GM12872 (cell line): ENCODE data around the gene MDFIC.

Experiments
- TF ChIP-seq, protein P1 (sequence below): IDR thresholded peaks from 3 replicates; pipeline ENCODE4 v1.5.1; 2011; ENCODE audit warnings: low read depth, mild to moderate bottlenecking, low read length, moderate library complexity; ENCODE audit not compliant: insufficient read depth

The MDFIC gene

DNA sequence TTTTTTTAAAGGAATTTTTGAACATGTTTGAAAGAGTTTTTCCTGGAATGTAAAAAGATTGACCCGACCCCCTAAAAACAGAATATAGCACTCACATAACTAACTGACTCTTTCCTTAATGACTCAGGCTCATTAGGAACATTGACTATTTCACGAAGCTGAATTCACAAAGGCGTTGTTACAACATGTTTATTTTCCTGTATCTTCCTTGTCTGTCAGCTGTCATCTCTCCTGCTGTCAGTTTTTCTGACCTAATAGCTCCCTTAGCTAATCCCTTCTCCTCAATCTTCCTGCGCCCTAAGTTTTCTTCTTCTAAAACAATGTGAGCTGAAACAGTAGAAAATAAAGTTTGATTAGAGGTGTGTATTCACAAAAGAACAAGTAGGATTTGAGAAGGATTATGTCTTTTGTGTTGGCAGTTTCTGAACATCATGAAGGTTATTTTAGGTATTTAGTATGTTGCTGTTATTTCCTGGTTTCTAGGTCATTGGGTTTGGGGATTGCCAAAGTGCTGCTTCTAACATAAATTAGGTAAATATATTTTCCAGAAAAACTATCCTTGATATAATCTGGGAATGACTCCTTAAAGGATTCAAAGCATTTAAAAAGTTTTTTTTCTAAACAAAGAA, 4.6 kb upstream of the MDFIC start:
- TF ChIP-seq, protein P1, sequence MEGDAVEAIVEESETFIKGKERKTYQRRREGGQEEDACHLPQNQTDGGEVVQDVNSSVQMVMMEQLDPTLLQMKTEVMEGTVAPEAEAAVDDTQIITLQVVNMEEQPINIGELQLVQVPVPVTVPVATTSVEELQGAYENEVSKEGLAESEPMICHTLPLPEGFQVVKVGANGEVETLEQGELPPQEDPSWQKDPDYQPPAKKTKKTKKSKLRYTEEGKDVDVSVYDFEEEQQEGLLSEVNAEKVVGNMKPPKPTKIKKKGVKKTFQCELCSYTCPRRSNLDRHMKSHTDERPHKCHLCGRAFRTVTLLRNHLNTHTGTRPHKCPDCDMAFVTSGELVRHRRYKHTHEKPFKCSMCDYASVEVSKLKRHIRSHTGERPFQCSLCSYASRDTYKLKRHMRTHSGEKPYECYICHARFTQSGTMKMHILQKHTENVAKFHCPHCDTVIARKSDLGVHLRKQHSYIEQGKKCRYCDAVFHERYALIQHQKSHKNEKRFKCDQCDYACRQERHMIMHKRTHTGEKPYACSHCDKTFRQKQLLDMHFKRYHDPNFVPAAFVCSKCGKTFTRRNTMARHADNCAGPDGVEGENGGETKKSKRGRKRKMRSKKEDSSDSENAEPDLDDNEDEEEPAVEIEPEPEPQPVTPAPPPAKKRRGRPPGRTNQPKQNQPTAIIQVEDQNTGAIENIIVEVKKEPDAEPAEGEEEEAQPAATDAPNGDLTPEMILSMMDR, result no peak

DNA sequence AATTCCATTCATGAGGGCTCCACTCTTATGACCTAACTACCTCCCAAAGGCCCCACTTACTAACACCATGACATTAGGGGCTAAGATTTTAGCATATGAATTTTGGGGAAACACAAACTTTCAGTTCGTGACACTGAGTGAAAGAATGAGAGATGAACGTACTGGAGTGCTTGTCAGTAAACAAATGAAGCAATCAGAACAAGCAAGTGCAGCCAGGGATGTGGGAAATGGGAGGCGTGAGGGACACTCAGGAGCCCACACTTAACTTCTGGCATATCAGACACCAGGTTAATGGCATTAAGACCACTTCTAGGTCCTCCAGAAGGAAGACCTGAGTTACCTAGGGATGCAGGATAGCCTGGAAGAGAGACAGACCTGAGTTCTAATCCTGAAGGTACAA, 2.3 kb upstream of the MDFIC start:
- TF ChIP-seq, protein P1, result no peak

DNA sequence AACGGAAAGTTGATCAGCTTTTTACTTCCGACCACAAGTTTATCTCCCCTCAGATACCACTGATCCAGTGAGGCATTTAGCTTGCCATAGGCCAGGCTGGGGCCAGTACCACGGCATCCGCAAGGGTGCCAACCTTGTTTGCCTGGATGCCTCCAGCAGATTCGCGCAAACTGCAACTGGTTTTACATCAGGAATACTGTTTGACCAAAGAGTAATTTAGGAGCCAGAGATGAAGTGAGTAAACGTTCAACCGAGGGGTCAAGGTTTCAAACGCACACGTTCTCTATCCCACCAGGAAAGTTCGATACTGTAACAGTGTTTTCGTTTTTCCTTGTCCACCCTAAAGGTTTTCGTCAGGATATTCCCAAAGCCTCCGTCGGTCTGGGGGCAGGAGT, 266 bp upstream of the MDFIC start:
- TF ChIP-seq, protein P1, result no peak

GRCh38 chr7:114922652-114923402, 933 bp downstream of the MDFIC start:
- TF ChIP-seq, protein P1, result no peak

DNA sequence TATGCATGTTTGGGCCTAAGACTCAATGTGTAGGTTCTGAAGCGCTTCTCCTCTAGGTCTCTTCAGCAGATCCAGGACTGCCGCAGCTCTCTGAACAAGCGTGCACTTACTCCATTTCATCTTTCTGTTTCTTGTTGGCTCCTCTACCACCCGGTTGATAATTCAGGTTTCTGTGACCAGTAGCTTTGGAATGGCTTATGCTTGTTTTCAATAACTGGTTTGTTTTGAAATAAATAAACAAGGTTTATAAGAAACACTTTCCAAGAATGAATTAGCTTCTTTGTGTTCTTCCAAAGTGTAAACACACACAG, 1.5 kb downstream of the MDFIC start:
- TF ChIP-seq, protein P1, result no peak

DNA sequence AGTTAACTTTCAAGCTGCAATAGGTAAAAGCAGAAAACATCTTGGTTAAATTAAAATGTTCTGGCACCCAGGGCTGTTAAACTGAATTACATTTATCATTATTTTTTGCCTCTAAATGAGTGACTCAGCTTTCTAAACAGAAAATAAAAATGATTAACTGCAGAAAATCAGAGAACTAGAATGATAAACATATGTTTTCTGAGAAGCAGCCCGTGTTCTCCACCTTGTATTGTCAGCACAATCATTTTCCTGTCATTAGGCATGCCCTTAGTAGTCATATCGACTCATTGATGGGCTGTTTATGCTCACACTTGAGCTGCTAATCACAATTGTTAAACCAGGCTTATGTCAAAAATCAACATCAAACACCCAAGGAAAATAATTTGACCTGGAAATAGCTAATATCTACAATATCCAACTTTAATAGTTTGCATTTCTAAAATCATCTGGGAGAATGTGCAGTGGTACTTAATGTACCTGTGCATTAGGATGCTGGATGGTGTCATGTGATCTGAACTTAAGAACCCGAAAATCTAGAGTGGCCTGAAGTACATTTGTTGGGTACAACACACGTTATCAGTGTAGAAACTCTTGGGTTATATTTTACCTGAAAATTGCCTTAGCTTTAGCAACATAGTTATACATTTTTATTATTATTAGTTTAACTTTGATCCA, 2.3 kb downstream of the MDFIC start:
- TF ChIP-seq, protein P1, result no peak

GRCh38 chr7:114925434-114925833, 3.5 kb downstream of the MDFIC start:
- TF ChIP-seq, protein P1, result no peak
